ENCODE results near the gene AFG1L.

GRCh38 chr6:108330806-108331205 lies 36.0 kb downstream of the AFG1L start:
- TF ChIP-seq CTCF (IDR thresholded peaks at IDR 0.05), result no peak
- no peak for TF ChIP-seq KAT7 (CRISPR knock-in tag; IDR thresholded peaks at IDR 0.05; ENCODE audit: borderline replicate concordance)
- no peak for TF ChIP-seq ATF1 (CRISPR knock-in tag; IDR thresholded peaks at IDR 0.05)
- TF ChIP-seq NFYB (CRISPR knock-in tag; conservative IDR thresholded peaks at IDR 0.05; ENCODE audit: low read depth), result no peak
- TF ChIP-seq NFE2L1 (CRISPR knock-in tag; IDR thresholded peaks at IDR 0.05), result no peak
- TF ChIP-seq JUN (CRISPR knock-in tag; IDR thresholded peaks at IDR 0.05), result no peak
- TF ChIP-seq ZNF317 (CRISPR knock-in tag; IDR thresholded peaks at IDR 0.05; ENCODE audit: borderline replicate concordance, low read depth), result no peak
- no peak for TF ChIP-seq RELA (CRISPR knock-in tag; IDR thresholded peaks at IDR 0.05; ENCODE audit: borderline replicate concordance)
